ENCODE results near the gene PHF13. TPM values are rescaled to one million over a fixed set of nuclear protein-coding genes. Genes with fewer than 3 reads are reported as not detected.

Gene PHF13
- 10 to 100 TPM in 4 of 7 donors, 1 to 10 TPM in 3; 6.6 to 14.0 (median 10.5) TPM for total RNA-seq
- 1 to 10 TPM; 3.4 to 6.0 (median 4.4) TPM for polyA plus RNA-seq
- long read RNA-seq, donor 1, transcript PHF13-201 (4 exons, 3,681 nt) = major isoform, 5 of 5 reads
- long read RNA-seq, donor 1, partial matches to known transcripts = 0 of 5 reads
- long read RNA-seq, donor 1, other reads (novel, unspliced or antisense) = 0 of 5 reads
- long read RNA-seq, donor 2, transcript PHF13-201 (4 exons, 3,681 nt) = major isoform, 5 of 5 reads
- long read RNA-seq, donor 2, partial matches to known transcripts = 0 of 5 reads
- long read RNA-seq, donor 2, other reads (novel, unspliced or antisense) = 0 of 5 reads

- WGBS, 5 donors = 0 to 1% (median 0%) methylated on average over 35 to 84 of the region's 84 CpGs
These were observed at the start of gene PHF13 for GRCh38 chr1:6613361-6614018. Gene PHF13 (plus strand): TSS chr1:6613731. CDS start chr1:6614067, 336 bp downstream.

GRCh38 chr1:6569033-6569432 lies 44.5 kb upstream of the PHF13 start:
- no peak overlapping the region for H3K27ac ChIP-seq
- H3K9me3 ChIP-seq = peaks cover 0 to 7% (median 0%) of the 10 kb centered on the region in 8 donors
- WGBS, 5 donors = 87 to 96% (median 94%) methylated on average over 11 of the region's 11 CpGs
- no peaks in the 10 kb centered on the region for H3K27me3 ChIP-seq (replicated peaks in 1 of 7)
- H3K4me1 ChIP-seq = no peaks in the 10 kb centered on the region
- no peak for DNase-seq
- intact Hi-C loops (cut with DNase I; ENCODE audit: low total_unique reads) = no loop called here
- TF ChIP-seq CTCF (IDR thresholded peaks at IDR 0.05 in 8 of 11, conservative IDR thresholded peaks at IDR 0.05 in 3 of 11) (no peak), POLR2AphosphoS5 (IDR thresholded peaks at IDR 0.05) (no peak), POLR2A (IDR thresholded peaks at IDR 0.05) (no peak)
- H3K36me3 ChIP-seq = no peaks in the 10 kb centered on the region
- no peak overlapping the region for H3K4me3 ChIP-seq

More at GRCh38 chr1:6613361-6614018, at the start of gene PHF13:
- peaks cover 10 to 53% (median 27%) of the 10 kb centered on the region in 6 donors for H3K4me1 ChIP-seq
- H3K9me3 ChIP-seq = no peaks in the 10 kb centered on the region
- H3K27me3 ChIP-seq (replicated peaks in 1 of 7) = peaks cover 0 to 8% (median 0%) of the 10 kb centered on the region in 7 donors
- TF ChIP-seq POLR2AphosphoS5 (IDR thresholded peaks at IDR 0.05) (peak; percentile 79 to 92 (median 83)), CTCF (IDR thresholded peaks at IDR 0.05 in 8 of 11, conservative IDR thresholded peaks at IDR 0.05 in 3 of 11) (peak in 2 of 11 experiments; percentile 13 to 29), POLR2A (IDR thresholded peaks at IDR 0.05) (no peak)
- DNase-seq = peak; percentile 100
- peak within 1 kb of the TSS; percentile 87 to 99 (median 95) for H3K4me3 ChIP-seq
- peak within 1 kb of the TSS; percentile 73 to 97 (median 94) for H3K27ac ChIP-seq
- H3K36me3 ChIP-seq = peaks cover 0 to 19% (median 0%) of the 10 kb centered on the region in 6 donors
- intact Hi-C loops (cut with DNase I; ENCODE audit: low total_unique reads) = no loop called here

GRCh38 chr1:6570100-6570499 lies 43.4 kb upstream of the PHF13 start:
- Histone ChIP-seq H3K4me1 (no peaks in the 10 kb centered on the region), H3K27ac (no peak overlapping the region), H3K9me3 (peaks cover 0 to 7% (median 0%) of the 10 kb centered on the region in 8 donors), H3K36me3 (no peaks in the 10 kb centered on the region), H3K4me3 (no peak overlapping the region), H3K27me3 (replicated peaks in 1 of 7) (no peaks in the 10 kb centered on the region)
- DNase-seq = no peak
- TF ChIP-seq POLR2A (IDR thresholded peaks at IDR 0.05) (no peak), CTCF (IDR thresholded peaks at IDR 0.05 in 8 of 11, conservative IDR thresholded peaks at IDR 0.05 in 3 of 11) (no peak), POLR2AphosphoS5 (IDR thresholded peaks at IDR 0.05) (no peak)
- 73 to 83% (median 81%) methylated on average over 3 of the region's 3 CpGs for WGBS, 5 donors
- intact Hi-C loops (cut with DNase I; ENCODE audit: low total_unique reads) = loop anchor here (10.0 kb wide), 1 partner anchor 55 kb away; the partner anchor contains the start of gene THAP3

DNA sequence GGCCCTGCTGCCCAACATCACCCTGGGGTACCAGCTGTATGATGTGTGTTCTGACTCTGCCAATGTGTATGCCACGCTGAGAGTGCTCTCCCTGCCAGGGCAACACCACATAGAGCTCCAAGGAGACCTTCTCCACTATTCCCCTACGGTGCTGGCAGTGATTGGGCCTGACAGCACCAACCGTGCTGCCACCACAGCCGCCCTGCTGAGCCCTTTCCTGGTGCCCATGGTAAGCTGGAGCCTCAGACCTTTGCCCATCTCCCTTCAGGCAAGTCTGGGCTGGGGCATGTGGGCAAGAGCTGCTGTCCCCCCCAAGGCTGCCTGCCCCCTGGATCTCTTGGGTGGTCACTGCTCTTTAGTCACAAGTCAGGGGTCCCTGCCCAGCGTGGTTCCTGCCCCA lies 42.5 kb upstream of the PHF13 start:
- TF ChIP-seq POLR2AphosphoS5 (IDR thresholded peaks at IDR 0.05) = no peak
- TF ChIP-seq POLR2A (IDR thresholded peaks at IDR 0.05) = no peak
- TF ChIP-seq CTCF (IDR thresholded peaks at IDR 0.05 in 8 of 11, conservative IDR thresholded peaks at IDR 0.05 in 3 of 11) = no peak
- H3K9me3 ChIP-seq = peaks cover 0 to 7% (median 0%) of the 10 kb centered on the region in 8 donors
- DNase-seq = no peak
- no peaks in the 10 kb centered on the region for H3K36me3 ChIP-seq
- H3K27ac ChIP-seq = no peak overlapping the region
- H3K4me1 ChIP-seq = no peaks in the 10 kb centered on the region
- H3K27me3 ChIP-seq (replicated peaks in 1 of 7) = no peaks in the 10 kb centered on the region
- intact Hi-C loops (cut with DNase I; ENCODE audit: low total_unique reads) = loop anchor here (10.0 kb wide), 1 partner anchor 54 kb away; the partner anchor contains the start of gene THAP3
- H3K4me3 ChIP-seq = no peak overlapping the region
- WGBS, 5 donors = 63 to 79% (median 71%) methylated on average over 5 of the region's 5 CpGs
